ENCODE results near the gene MDM2.

- TF ChIP-seq CTCF (IDR thresholded peaks at IDR 0.05) (no peak), POLR2AphosphoS5 (IDR thresholded peaks at IDR 0.05) (no peak), POLR2A (IDR thresholded peaks at IDR 0.05) (no peak)
Observed at GRCh38 chr12:68854078-68854468, 46.1 kb downstream of the MDM2 start.

Data from breast epithelium (tissue), 3 donors.